Peyer's patch (tissue), 4 donors: ENCODE data around the gene TRIM69. TPM values are rescaled to one million over a fixed set of nuclear protein-coding genes. Genes with fewer than 3 reads are reported as not detected.
"Not testable (repeated sequence)": the region's sequence is repeated elsewhere in the genome, so short reads cannot be mapped to it uniquely, and the experiment has no call there.

Experiments used
- DNase-seq, 3 donors: peaks; one replicate each; pipeline ENCODE4 v3.0.0-alpha.2; 2017 to 2019
- H3K27ac ChIP-seq, 4 donors: fragments of 200-600 bp; sonication (generic); one replicate each; pipeline ENCODE4 v1.5.1; 2016 to 2019
- H3K27me3 ChIP-seq, 2 donors: fragments of 200-600 bp; sonication (generic); one replicate each; pipeline ENCODE4 v1.5.1; 2019
- H3K36me3 ChIP-seq, 3 donors: fragments of 200-600 bp; sonication (generic); one replicate each; pipeline ENCODE4 v1.5.1; 2016 to 2019
- H3K4me1 ChIP-seq, 4 donors: fragments of 200-600 bp; sonication (generic); one replicate each; pipeline ENCODE4 v1.5.1; 2016 to 2019
- H3K4me3 ChIP-seq, 4 donors: fragments of 200-600 bp; sonication (generic); 1 replicate in 3 of 4; 2 replicates in 1 of 4; pipeline ENCODE4 v1.5.1; 2016 to 2019; ENCODE audit warnings: mild to moderate bottlenecking in 1 of 4
- H3K9me3 ChIP-seq, 4 donors: fragments of 200-600 bp; sonication (generic); one replicate each; pipeline ENCODE4 v1.5.1; 2016 to 2019; ENCODE audit warnings: mild to moderate bottlenecking in 1 of 4
- POLR2A ChIP-seq, 2 donors: fragments of 450-650 bp; IDR thresholded peaks; one replicate each; pipeline ENCODE4 v1.5.1; 2017; ENCODE audit warnings: antibody characterized with exemption in 2 of 2, mild to moderate bottlenecking in 2 of 2, moderate library complexity in 2 of 2
- total RNA-seq, 4 donors: library from RNA; depleted of rRNA; stranded (reverse); fragments of >200 nt; gene quantifications; one replicate each; pipeline ENCODE4 v1.1.0, GENCODE V29; 2016
- TF ChIP-seq, protein P1 (sequence below), 6 experiments: fragments of 450-650 bp in 4 of 6; fragments of 200-600 bp in 2 of 6; sonication (generic) in 1 of 6; IDR thresholded peaks; one replicate each; pipeline ENCODE4 v1.5.1; 2017 to 2019; ENCODE audit warnings: antibody characterized with exemption in 6 of 6, mild to moderate bottlenecking in 3 of 6, moderate library complexity in 1 of 6

The TRIM69 gene
- total RNA-seq, 4 donors from 2014 or later, result 6.7 to 11.7 (median 8.9) TPM

DNA sequence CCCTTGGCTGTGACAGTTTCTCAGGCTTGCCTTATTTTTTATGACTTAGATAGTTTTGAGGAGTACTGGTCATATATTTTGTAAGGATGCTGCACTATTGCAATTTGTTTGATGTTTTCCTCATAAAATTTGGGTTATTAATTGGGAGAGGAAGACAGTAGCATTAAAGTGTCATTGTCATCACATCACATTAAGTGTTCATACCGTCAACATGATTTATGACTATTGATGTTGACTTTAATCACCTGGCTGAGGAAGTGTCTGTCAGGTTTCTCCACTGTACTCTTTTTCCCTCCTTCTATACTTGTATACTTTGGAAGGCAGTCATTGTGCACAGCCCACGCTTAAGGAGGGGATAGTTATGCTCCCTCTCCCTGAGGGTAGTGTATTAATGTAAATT is 26.9 kb downstream of the TRIM69 start:
- TF ChIP-seq, protein P1, sequence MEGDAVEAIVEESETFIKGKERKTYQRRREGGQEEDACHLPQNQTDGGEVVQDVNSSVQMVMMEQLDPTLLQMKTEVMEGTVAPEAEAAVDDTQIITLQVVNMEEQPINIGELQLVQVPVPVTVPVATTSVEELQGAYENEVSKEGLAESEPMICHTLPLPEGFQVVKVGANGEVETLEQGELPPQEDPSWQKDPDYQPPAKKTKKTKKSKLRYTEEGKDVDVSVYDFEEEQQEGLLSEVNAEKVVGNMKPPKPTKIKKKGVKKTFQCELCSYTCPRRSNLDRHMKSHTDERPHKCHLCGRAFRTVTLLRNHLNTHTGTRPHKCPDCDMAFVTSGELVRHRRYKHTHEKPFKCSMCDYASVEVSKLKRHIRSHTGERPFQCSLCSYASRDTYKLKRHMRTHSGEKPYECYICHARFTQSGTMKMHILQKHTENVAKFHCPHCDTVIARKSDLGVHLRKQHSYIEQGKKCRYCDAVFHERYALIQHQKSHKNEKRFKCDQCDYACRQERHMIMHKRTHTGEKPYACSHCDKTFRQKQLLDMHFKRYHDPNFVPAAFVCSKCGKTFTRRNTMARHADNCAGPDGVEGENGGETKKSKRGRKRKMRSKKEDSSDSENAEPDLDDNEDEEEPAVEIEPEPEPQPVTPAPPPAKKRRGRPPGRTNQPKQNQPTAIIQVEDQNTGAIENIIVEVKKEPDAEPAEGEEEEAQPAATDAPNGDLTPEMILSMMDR (IDR thresholded peaks at IDR 0.05), result no peak
- TF ChIP-seq POLR2A (IDR thresholded peaks at IDR 0.05), result no peak
- H3K27me3 ChIP-seq, result no peaks in the 10 kb centered on the region
- no peaks in the 10 kb centered on the region for H3K4me1 ChIP-seq
- no peaks in the 10 kb centered on the region for H3K36me3 ChIP-seq
- DNase-seq, result no peak
- no peak overlapping the region for H3K27ac ChIP-seq
- H3K9me3 ChIP-seq, result no peaks in the 10 kb centered on the region
- H3K4me3 ChIP-seq, result no peak overlapping the region

DNA sequence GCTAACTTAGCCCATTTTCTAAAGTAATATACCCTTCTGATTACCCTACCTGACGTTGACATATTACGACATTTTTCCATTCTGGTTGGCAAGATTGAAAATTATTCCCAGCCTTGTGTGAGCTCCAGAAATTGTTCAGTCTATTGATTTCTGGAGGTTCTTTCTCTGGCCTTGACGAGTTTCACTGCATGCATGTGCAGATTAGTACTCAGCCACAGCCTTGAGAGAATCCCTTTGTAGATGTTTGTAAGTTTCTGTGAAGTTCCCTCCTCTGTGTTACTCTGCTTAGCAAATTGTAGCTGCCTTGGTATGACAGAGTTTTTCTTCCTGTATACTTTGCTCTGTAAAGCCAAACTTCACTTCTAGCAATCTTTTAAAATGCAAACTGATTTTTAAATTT is 27.5 kb downstream of the TRIM69 start:
- TF ChIP-seq, protein P1 (IDR thresholded peaks at IDR 0.05), result no peak
- no peak for TF ChIP-seq POLR2A (IDR thresholded peaks at IDR 0.05)
- Histone ChIP-seq H3K27ac (no peak overlapping the region), H3K27me3 (no peaks in the 10 kb centered on the region), H3K36me3 (no peaks in the 10 kb centered on the region), H3K9me3 (no peaks in the 10 kb centered on the region), H3K4me3 (no peak overlapping the region), H3K4me1 (no peaks in the 10 kb centered on the region)
- DNase-seq, result no peak

DNA sequence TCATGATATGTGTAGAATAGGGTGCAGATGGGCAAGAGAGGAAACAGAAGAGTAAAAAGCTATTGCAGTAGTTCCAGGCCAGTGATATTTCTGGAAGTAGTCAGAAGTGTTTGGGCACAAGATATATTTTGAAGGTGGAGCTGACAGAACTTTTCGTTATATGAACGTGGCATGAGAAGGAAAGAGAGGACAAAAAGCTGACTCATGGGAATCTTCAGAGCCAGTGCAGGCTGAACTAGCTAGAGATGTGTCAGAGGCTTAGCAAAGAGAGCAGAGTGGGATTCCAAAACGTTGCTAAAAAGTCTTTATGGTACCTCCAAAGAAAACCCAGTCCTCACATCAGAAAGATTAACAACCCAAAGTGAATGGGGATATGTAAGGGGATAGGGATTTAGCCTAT is 28.7 kb downstream of the TRIM69 start:
- H3K4me1 ChIP-seq, result no peaks in the 10 kb centered on the region
- no peak for DNase-seq
- no peak overlapping the region for H3K4me3 ChIP-seq
- H3K9me3 ChIP-seq, result no peaks in the 10 kb centered on the region
- no peak overlapping the region for H3K27ac ChIP-seq
- H3K36me3 ChIP-seq, result no peaks in the 10 kb centered on the region
- TF ChIP-seq, protein P1 (IDR thresholded peaks at IDR 0.05), result no peak
- TF ChIP-seq POLR2A (IDR thresholded peaks at IDR 0.05), result no peak
- H3K27me3 ChIP-seq, result no peaks in the 10 kb centered on the region

DNA sequence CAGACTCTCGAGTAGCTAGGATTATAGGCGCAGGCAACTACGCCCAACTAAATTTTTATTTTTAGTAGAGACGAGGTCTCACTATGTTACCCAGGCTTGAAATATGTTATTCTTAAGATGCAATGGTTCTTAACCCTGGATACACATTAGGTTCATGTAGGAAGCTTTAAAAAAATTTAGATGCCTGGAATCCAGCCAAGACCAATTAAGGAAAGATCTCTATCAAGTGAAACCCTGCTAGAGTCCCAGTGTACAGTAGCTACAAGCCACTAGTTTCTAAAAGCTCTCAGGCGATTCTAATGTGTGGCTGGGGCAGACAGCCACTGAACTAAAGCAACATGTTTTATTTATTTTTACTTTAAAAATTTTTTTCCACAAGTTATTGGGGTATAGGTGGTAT is 33.2 kb downstream of the TRIM69 start:
- DNase-seq, result no peak
- H3K9me3 ChIP-seq, result peaks cover 0 to 6% (median 0%) of the 10 kb centered on the region in 4 donors
- H3K36me3 ChIP-seq, result no peaks in the 10 kb centered on the region
- no peaks in the 10 kb centered on the region for H3K27me3 ChIP-seq
- H3K4me1 ChIP-seq, result no peaks in the 10 kb centered on the region
- TF ChIP-seq, protein P1 (IDR thresholded peaks at IDR 0.05), result no peak
- TF ChIP-seq POLR2A (IDR thresholded peaks at IDR 0.05), result no peak
- H3K4me3 ChIP-seq, result no peak overlapping the region
- no peak overlapping the region for H3K27ac ChIP-seq

DNA sequence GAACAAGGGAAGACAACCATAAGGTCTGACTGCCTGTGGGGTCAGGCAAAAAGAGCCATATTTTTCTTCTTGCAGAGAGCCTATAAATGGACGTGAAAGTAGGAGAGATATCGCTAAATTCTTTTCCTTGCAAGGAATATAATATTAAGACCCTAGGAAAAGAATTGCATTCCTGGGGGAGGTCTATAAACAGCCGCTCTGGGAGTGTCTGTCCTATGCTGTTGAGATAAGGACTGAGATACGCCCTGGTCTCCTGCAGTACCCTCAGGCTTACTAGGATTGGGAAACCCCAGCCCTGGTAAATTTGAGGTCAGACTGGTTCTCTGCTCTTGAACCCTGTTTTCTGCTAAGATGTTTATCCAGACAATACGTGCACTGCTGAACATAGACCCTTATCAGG is 34.4 kb downstream of the TRIM69 start:
- H3K27ac ChIP-seq, result not testable (repeated sequence)

DNA sequence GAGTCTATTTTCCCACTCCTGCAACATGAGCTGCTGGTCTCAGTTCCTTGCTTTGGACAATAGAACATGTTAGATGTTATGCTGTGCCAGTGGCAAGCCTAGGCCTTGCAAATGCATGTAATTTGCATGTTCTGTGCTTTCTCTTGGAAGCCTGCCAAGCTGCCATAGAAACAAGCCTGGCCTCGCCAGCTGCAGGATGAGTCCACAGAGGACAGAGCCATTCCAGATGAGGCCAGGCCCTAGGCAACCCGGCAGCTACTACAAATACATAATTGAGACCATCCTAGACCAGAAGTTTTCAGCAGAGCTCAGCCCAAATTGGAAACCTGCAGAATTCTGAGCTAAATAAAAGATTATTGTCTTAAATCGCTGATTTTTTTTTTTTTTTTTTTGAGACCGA is 39.6 kb downstream of the TRIM69 start:
- TF ChIP-seq, protein P1 (IDR thresholded peaks at IDR 0.05), result no peak
- no peak for TF ChIP-seq POLR2A (IDR thresholded peaks at IDR 0.05)
- Histone ChIP-seq H3K27me3 (no peaks in the 10 kb centered on the region), H3K9me3 (peaks cover 0 to 3% (median 0%) of the 10 kb centered on the region in 4 donors), H3K36me3 (no peaks in the 10 kb centered on the region), H3K4me3 (no peak overlapping the region), H3K27ac (no peak overlapping the region), H3K4me1 (no peaks in the 10 kb centered on the region)
- peak in 2 of 3 donors; percentile 17 to 47 for DNase-seq

More for the DNA sequence above, 34.4 kb downstream of the TRIM69 start:
- not testable (repeated sequence) for H3K4me3 ChIP-seq, H3K9me3 ChIP-seq, H3K27me3 ChIP-seq, H3K36me3 ChIP-seq, H3K4me1 ChIP-seq, DNase-seq
